B cell (primary cell): ENCODE results near the gene PHF13. TPM values are rescaled to one million over a fixed set of nuclear protein-coding genes. Genes with fewer than 3 reads are reported as not detected.
"Not testable (repeated sequence)": the region's sequence is repeated elsewhere in the genome, so short reads cannot be mapped to it uniquely, and the experiment has no call there.

Experiments used
- ATAC-seq: fragments of 200-7000 bp; cut with Tn5 transposase; one replicate; pipeline ENCODE4 v1.10.0; 2021; ENCODE audit warnings: low read depth, mild to moderate bottlenecking, moderate number of reproducible peaks, moderate library complexity
- CTCF ChIA-PET: fragments of 350-600 bp; sonication (Branson Sonifier 250); formaldehyde crosslinking; loops from one replicate; lab custom pipeline; 2021; ENCODE audit warnings: antibody characterized with exemption, inconsistent platforms; lab: Charles Lee
- POLR2A ChIA-PET: fragments of 350-600 bp; sonication (Branson Sonifier 250); formaldehyde crosslinking; loops from one replicate; lab custom pipeline; 2021; ENCODE audit warnings: antibody characterized with exemption; lab: Charles Lee
- DNase-seq: peaks from one replicate; pipeline ENCODE4 v3.0.0; 2013
- H2AFZ ChIP-seq: 2 replicates; pipeline ENCODE4 v1.6.1; 2012; ENCODE audit warnings: mild to moderate bottlenecking, low read depth, low read length; ENCODE audit not compliant: insufficient read depth, poor library complexity, severe bottlenecking
- H3K27ac ChIP-seq, 2 donors: 1 replicate in 1 of 2; 2 replicates in 1 of 2; pipeline ENCODE4 v1.5.1; 2012 to 2013; ENCODE audit warnings: low read length in 2 of 2, mild to moderate bottlenecking in 2 of 2, moderate library complexity in 1 of 2
- H3K27me3 ChIP-seq, 4 experiments: fragments of 200-600 bp in 1 of 4; sonication (generic) in 1 of 4; replicated peaks in 1 of 4; 1 replicate in 2 of 4; 2 replicates in 2 of 4; pipeline versions ENCODE4 v1.6.1 to v1.7.0; 2013 to 2016; ENCODE audit warnings: low read length in 3 of 4, mild to moderate bottlenecking in 2 of 4, mixed read lengths in 1 of 4, moderate library complexity in 1 of 4; ENCODE audit not compliant: insufficient read depth in 4 of 4, control insufficient read depth in 3 of 4; ENCODE audit errors: control extremely low read depth in 1 of 4
- H3K36me3 ChIP-seq, 2 experiments: replicated peaks in 1 of 2; 1 replicate in 1 of 2; 2 replicates in 1 of 2; pipeline versions ENCODE4 v1.6.1 to v1.7.1; 2013; ENCODE audit warnings: low read length in 1 of 2; ENCODE audit not compliant: insufficient read depth in 2 of 2, control insufficient read depth in 1 of 2; ENCODE audit errors: control extremely low read depth in 1 of 2, extremely low read depth in 1 of 2
- H3K4me1 ChIP-seq, 2 donors: fragments of 200-600 bp in 1 of 2; sonication (generic) in 1 of 2; 1 replicate in 1 of 2; 2 replicates in 1 of 2; pipeline versions ENCODE4 v1.5.1 to v1.6.1; 2013 to 2017; ENCODE audit warnings: low read length in 2 of 2; ENCODE audit not compliant: control insufficient read depth in 2 of 2, insufficient read depth in 2 of 2
- H3K4me2 ChIP-seq: replicated peaks from 2 replicates; pipeline ENCODE3; 2012; ENCODE audit warnings: mild to moderate bottlenecking, low read depth, low read length; ENCODE audit not compliant: poor library complexity, severe bottlenecking
- H3K4me3 ChIP-seq, 5 experiments: fragments of 200-600 bp in 1 of 5; sonication (generic) in 1 of 5; 1 replicate in 3 of 5; 2 replicates in 2 of 5; pipeline versions ENCODE4 v1.5.1 to v1.7.0; 2011 to 2016; ENCODE audit warnings: low read length in 4 of 5, mild to moderate bottlenecking in 4 of 5, low read depth in 2 of 5, control low read depth in 1 of 5, moderate library complexity in 1 of 5; ENCODE audit not compliant: insufficient read depth in 1 of 5; ENCODE audit errors: control extremely low read depth in 1 of 5, extremely low read depth in 1 of 5
- H3K79me2 ChIP-seq: fragments of 200-600 bp; sonication (generic); one replicate; pipeline ENCODE4 v1.6.0; 2016; ENCODE audit warnings: low read length; ENCODE audit not compliant: control insufficient read depth, insufficient read depth
- H3K9ac ChIP-seq: fragments of 200-600 bp; sonication (generic); 2 replicates; pipeline ENCODE4 v1.6.1; 2017; ENCODE audit warnings: mild to moderate bottlenecking, low read length, moderate library complexity
- H3K9me3 ChIP-seq, 3 donors: one replicate each; pipeline versions ENCODE4 v1.6.1 to v1.7.1; 2013; ENCODE audit warnings: low read length in 2 of 3; ENCODE audit not compliant: control insufficient read depth in 2 of 3, insufficient read depth in 1 of 3; ENCODE audit errors: control extremely low read depth in 1 of 3
- H4K20me1 ChIP-seq: 2 replicates; pipeline ENCODE4 v1.6.0; 2012; ENCODE audit warnings: mild to moderate bottlenecking, low read length; ENCODE audit not compliant: insufficient read depth, control insufficient read depth, poor library complexity, severe bottlenecking
- H3K27ac Mint-ChIP-seq: one replicate; pipeline ENCODE4 v1.8.0; 2021; ENCODE audit warnings: mixed read lengths
- H3K27me3 Mint-ChIP-seq: one replicate; pipeline ENCODE4 v1.8.0; 2021; ENCODE audit warnings: mixed read lengths
- H3K4me1 Mint-ChIP-seq: one replicate; pipeline ENCODE4 v1.8.0; 2021; ENCODE audit warnings: mixed read lengths
- H3K4me3 Mint-ChIP-seq: one replicate; pipeline ENCODE4 v1.8.0; 2021; ENCODE audit warnings: mixed read lengths
- H3K9me3 Mint-ChIP-seq: one replicate; pipeline ENCODE4 v1.8.0; 2022; ENCODE audit warnings: mixed read lengths; ENCODE audit not compliant: insufficient read depth
- EZH2 ChIP-seq: IDR thresholded peaks from 2 replicates; pipeline ENCODE4 v1.6.1; 2012; ENCODE audit warnings: borderline replicate concordance, low read depth, mild to moderate bottlenecking, moderate library complexity, low read length; ENCODE audit not compliant: insufficient read depth, poor library complexity, severe bottlenecking
- WGBS: methylation state at CpG from one replicate; pipeline ENCODE4 v1.1.5; 2013; ENCODE audit warnings: missing lambda C conversion rate; ENCODE audit not compliant: insufficient coverage; 5-methylcytosine and 5-hydroxymethylcytosine counted together
- intact Hi-C: fragments of 100-400 bp; cut with micrococcal nuclease; formaldehyde crosslinking; loops from one replicate; pipeline ENCODE4 v1.10.0; 2022
- polyA plus RNA-seq: library from polyadenylated mRNA; depleted of rRNA; stranded (reverse); fragments of >200 nt; gene quantifications from 2 replicates; pipeline ENCODE4 v1.2.3, GENCODE V29; 2012
- total RNA-seq, 2 donors: library from RNA; stranded (reverse); fragments of 120-200 nt in 1 of 2; gene quantifications; 1 replicate in 1 of 2; 2 replicates in 1 of 2; pipeline versions ENCODE4 v1.2.3 to v1.2.4, GENCODE V29; 2013 to 2022
- TF ChIP-seq, protein P1 (sequence below): fragments of 200-600 bp; IDR thresholded peaks from one replicate; pipeline ENCODE4 v1.8.0; 2022; ENCODE audit warnings: antibody characterized with exemption, mild to moderate bottlenecking

PHF13 gene
- total and polyA plus RNA-seq, 2 donors (not counting 1 experiment from before 2014, with no cell fraction given): 5.3 to 11.0 TPM

DNA sequence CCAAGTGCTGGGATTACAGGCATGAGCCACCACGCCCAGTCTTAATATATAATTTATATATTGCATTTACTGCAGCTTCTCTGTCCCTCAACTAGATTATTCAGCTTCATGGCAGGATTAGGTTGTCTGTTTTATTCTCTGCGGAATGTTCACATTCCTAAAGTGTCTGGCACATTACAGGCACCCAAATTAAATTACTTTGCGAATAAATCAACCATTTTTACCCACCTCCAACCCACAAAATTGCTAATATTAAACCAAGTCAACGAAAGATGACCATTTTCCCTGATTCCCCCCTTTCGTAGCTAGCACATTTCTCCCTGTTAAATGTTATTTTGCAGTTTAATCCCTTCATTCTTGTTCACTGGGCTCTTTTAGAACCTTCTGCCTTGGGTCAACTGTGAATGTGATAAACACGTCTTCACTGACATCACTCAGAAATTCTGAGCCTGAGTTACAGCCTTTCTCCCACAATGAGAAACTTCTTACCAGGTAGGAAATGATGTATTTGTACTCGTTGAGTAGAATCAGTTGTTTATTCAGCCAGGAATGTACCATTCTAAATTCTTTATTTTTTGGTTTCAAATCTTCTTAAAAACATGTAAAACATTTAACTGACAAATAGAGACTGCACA lies 47.0 kb downstream of the PHF13 start:
- CTCF ChIA-PET: no interaction called here
- H3K4me2 ChIP-seq: no peak overlapping the region
- no peak for TF ChIP-seq EZH2
- TF ChIP-seq, protein P1, sequence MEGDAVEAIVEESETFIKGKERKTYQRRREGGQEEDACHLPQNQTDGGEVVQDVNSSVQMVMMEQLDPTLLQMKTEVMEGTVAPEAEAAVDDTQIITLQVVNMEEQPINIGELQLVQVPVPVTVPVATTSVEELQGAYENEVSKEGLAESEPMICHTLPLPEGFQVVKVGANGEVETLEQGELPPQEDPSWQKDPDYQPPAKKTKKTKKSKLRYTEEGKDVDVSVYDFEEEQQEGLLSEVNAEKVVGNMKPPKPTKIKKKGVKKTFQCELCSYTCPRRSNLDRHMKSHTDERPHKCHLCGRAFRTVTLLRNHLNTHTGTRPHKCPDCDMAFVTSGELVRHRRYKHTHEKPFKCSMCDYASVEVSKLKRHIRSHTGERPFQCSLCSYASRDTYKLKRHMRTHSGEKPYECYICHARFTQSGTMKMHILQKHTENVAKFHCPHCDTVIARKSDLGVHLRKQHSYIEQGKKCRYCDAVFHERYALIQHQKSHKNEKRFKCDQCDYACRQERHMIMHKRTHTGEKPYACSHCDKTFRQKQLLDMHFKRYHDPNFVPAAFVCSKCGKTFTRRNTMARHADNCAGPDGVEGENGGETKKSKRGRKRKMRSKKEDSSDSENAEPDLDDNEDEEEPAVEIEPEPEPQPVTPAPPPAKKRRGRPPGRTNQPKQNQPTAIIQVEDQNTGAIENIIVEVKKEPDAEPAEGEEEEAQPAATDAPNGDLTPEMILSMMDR: no peak

DNA sequence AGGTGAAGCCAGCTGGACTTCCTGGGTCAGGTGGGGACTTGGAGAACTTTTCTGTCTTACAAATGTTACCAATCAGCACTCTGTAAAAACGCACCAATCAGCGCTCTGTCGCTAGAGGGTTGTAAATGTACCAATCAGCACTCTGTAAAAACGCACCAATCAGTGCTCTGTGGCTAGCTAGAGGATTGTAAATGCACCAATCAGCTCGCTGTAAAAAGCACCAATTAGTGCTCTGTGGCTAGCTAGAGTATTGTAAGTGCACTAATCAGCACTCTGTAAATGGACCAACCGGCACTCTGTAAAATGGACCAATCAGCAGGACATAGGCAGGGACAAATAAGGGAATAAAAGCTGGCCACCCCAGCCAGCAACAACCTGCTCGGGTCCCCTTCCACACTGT lies 48.9 kb downstream of the PHF13 start:
- Histone ChIP-seq H3K79me2 (peaks cover 27% of the 10 kb centered on the region), H3K36me3 (peaks cover 3 to 29% of the 10 kb centered on the region in 2 experiments)
- CTCF ChIA-PET, H3K27ac ChIP-seq, H3K9me3 Mint-ChIP-seq, H3K9ac ChIP-seq, H3K27me3 Mint-ChIP-seq, H4K20me1 ChIP-seq, POLR2A ChIA-PET, H3K4me1 Mint-ChIP-seq, intact Hi-C loops, DNase-seq, H3K4me2 ChIP-seq, H3K9me3 ChIP-seq, H3K27ac Mint-ChIP-seq, ATAC-seq, H3K4me3 ChIP-seq, H3K4me3 Mint-ChIP-seq, H3K4me1 ChIP-seq, H3K27me3 ChIP-seq, H2AFZ ChIP-seq: not testable (repeated sequence)
- 98% methylated on average over 6 of the region's 7 CpGs for WGBS

More for the DNA sequence above, 47.0 kb downstream of the PHF13 start:
- POLR2A ChIA-PET: no interaction called here
- Histone ChIP-seq H3K9me3 (no peaks in the 10 kb centered on the region), H3K9ac (no peak overlapping the region), H3K36me3 (peaks cover 3 to 14% of the 10 kb centered on the region in 2 experiments), H3K4me1 (no peaks in the 10 kb centered on the region), H4K20me1 (peaks cover 6% of the 10 kb centered on the region), H3K27ac (no peak overlapping the region), H2AFZ (no peak overlapping the region), H3K79me2 (peaks cover 13% of the 10 kb centered on the region), H3K27me3 (no peaks in the 10 kb centered on the region), H3K4me3 (no peak overlapping the region)
- DNase-seq (no peak), ATAC-seq (no peak)
- no peaks in the 10 kb centered on the region for H3K27me3 Mint-ChIP-seq
- intact Hi-C loops: no loop called here
- no peaks in the 10 kb centered on the region for H3K9me3 Mint-ChIP-seq
- no peaks in the 10 kb centered on the region for H3K4me1 Mint-ChIP-seq
- 100% methylated on average over 2 of the region's 7 CpGs for WGBS
- no peak overlapping the region for H3K4me3 Mint-ChIP-seq
- H3K27ac Mint-ChIP-seq: no peak overlapping the region
